ENCODE data around the gene RHOV.

- TF ChIP-seq CTCF (conservative IDR thresholded peaks at IDR 0.05; ENCODE audit: low read length) (peak; percentile 91), EZH2phosphoT487 (IDR thresholded peaks at IDR 0.05; ENCODE audit: borderline replicate concordance) (no peak)
These were observed 14.7 kb downstream of the RHOV start for GRCh38 chr15:40859206-40859851.
